NCI-H2029 treated with DMSO at 0.1 percent for 48 hours (cell line): ENCODE measurements around the gene GSE1.
"Not testable (repeated sequence)": the region's sequence is repeated elsewhere in the genome, so short reads cannot be mapped to it uniquely, and the experiment has no call there.

Experiments
- DNase-seq: peaks from one replicate; lab custom pipeline; 2025; lab: John Stamatoyannopoulos, UW

Gene GSE1

GRCh38 chr16:85589688-85590505, 23.2 kb upstream of the GSE1 start:
- DNase-seq, result no peak

DNA sequence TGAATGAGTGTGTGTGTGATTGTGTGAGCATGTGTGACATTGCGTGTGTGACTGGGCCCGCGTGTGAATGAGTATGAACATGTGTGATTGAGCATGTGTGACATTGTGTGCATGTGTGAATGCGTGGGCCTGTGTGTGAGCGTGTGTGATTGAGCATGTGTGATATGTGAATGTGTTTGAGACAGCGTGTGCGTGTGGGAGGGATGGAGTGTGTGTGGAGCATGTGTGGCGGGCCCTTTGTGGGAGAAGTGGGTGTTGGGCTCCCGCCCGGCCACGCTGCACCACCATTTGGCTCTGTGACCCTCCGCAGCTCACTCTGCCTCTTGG, 22.7 kb upstream of the GSE1 start:
- DNase-seq, result no peak

GRCh38 chr16:85591381-85591780, 21.7 kb upstream of the GSE1 start:
- DNase-seq, result no peak

DNA sequence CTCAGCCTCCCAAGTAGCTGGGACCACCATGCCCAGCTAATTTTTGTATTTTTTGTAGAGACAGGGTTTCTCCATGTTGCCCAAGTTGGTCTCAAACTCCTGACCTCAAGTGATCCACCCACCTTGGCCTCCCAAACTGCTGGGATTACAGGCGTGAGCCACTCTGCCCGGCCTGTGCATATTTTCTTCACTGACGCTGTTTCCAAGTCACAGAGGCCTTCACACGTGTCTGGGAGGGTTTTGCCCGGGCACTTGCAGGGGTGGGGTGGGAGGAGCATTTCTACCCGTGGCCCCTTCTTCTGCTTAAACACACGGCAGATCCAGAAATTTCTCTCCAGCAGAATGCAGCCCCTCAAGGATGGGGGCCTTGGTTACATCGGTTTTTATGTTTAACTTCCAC, 20.8 kb upstream of the GSE1 start:
- DNase-seq, result not testable (repeated sequence)

- no peak for DNase-seq
Measured at GRCh38 chr16:85592700-85593493, 20.2 kb upstream of the GSE1 start.

DNA sequence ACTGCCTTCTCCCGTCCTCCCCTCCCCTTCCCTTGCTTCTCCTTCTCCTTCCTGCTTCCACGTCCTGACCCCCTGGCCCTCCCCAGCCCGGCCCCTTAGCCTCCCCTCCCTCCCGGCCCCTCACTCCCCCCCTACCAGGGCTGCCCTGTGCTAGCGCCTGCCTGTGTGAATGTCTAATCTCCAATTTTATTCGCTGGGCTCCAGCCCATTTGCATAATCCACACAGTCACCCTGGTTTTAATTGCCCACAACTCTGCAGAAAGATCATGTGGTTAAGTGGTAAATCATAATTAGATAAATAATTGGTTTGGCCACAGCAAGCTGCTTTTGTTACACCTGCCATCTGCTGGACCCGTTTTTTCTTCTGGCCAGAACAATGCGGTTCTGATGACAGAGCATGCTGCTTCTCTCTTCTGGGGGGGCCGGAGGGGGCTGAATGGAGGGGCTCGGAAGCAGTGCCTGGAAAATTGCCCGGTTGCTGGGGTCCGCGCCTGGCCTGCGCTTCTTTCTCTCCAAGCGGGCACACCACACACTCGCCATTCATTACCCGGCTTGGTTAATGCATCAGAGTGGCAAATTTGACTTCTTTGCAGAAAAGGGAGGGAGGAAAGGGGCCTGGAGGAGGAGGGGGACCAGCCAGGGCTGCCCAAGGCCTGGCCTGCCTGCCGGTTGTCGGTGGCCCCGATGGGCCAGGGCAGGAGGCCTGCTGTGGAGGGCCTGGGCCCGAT, 19.5 kb upstream of the GSE1 start:
- no peak for DNase-seq

DNA sequence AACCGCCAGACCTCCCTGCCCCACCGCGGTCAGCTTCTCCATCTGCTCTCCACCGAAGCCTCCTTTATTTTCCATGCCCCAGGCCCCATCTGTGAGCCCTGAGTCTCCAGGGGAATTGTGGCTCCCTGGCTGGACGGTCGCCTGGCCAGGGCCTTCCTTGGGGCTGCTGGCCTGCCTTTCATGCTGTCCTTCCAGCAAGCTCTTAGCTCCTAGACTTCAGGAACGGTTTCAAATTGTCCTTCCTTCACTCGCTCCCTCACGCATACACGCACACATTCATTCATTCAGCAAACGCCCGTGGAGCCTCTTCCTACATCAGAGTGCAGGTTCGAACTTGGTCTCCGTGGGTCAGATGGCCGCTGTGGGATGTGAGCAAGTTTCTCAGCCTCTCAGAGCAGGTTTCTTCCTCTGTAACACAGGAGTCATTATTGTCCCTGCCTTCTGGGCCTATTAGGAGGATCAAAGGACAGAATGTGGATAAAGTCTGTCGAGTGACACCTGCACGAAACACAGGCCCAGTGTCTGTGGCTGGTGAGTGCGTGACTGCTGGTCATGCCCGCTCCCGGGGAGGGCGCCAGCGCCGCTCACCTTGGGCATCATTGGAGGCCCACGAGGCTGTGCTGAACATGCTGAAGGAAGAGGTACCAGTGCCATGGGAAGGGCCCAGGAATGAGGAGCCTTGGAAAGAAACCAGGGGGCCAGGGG, 18.7 kb upstream of the GSE1 start:
- no peak for DNase-seq

GRCh38 chr16:85594978-85595661, 18.0 kb upstream of the GSE1 start:
- DNase-seq, result no peak

- DNase-seq, result no peak
Measured at GRCh38 chr16:85595812-85596502, 17.2 kb upstream of the GSE1 start.

- DNase-seq, result no peak
Measured at GRCh38 chr16:85598141-85598540, 15.0 kb upstream of the GSE1 start.

DNA sequence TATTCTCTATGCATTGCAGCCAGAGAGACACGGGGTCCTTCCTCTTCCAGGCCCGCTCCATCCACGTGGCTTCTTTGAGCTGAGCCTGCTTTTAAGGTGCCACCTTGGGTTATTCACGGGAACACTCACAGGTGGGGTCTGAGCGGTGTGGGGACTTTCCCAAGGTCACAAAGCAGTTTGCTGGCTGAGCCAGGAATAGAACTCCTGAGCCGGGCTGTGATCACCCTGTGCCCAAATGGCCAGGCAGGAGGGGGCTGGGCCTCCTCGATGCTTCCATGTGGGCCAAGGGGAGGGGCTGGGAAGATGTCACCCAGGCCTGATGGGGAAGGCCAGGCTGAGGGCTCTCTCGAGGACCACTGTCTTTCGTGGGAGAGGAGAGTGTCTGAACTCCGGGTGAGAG, 13.0 kb upstream of the GSE1 start:
- DNase-seq, result no peak

GRCh38 chr16:85600530-85601271, 12.4 kb upstream of the GSE1 start:
- DNase-seq, result no peak

DNA sequence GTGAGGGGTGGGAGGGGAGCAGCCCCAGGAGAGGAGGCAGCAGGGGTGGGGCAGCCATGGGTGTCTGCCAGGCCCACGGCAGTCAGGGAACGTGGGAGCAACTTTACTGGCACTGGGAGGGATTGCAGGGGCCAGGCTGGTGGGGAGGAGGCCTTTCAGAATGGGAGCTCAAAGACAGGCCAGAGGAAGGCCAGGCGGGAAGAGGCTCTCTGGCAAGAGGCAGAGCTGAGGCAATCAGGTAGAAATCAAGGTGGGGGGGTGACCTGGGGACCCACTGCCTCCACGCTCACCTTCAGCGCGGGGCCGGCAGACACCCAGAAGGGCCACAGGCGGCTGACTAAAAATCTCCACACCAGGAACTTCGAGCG, 11.9 kb upstream of the GSE1 start:
- DNase-seq, result no peak

- DNase-seq, result no peak
Measured at GRCh38 chr16:85601730-85602401, 11.3 kb upstream of the GSE1 start.

GRCh38 chr16:85602402-85603202, 10.5 kb upstream of the GSE1 start:
- DNase-seq, result no peak

DNA sequence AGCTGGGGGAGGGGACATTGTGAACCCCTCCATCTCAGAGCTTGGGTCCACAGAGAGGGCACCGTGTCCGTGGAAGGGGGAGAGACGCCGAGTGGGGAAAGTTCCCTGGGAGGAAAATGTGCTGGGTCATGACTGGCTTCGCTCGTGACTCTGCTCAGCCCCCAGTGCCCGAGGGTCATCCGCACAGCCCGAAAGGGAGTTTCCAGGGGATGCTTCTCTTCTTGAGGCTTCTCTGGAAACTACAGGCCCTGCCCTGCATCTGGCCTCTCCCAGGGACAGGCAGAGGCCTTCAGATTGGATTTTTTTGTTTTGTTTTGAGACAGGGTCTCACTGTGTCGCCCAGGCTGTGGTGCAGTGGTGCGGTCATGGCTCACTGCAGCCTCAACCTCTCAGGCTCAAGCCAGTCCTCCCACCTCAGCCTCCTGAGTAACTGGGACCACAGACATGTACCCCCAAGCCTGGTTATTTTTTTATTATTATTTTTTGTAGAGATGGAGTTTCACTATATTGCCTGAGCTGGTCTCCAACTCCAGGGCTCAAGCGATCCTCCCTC, 9.8 kb upstream of the GSE1 start:
- DNase-seq, result no peak

DNA sequence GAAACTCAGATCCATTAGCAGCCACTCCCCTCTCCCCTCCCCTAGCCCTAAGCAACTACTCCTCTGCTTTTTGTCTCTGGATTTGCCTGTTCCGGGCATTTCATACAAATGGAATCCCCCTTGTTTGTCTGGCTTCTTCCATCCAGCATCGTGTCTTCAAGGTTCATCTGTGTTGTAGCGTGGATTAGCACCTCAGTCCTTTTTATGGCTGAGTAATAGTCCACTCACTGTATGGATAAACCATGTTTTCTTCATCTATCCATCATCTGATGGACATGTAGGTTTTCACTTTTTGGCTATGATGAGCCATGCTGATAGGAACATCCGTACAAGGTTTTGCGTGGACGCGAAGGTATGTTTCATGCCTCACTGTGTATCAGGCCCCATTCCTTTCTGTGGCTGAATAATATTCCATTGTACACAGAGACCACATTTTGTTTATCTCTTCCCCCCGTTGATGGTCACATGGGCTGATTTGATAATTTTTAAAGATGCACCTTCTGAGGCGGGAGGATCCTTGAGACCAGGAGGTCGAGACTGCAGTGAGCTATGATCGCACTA, 8.9 kb upstream of the GSE1 start:
- DNase-seq, result no peak
